ELR (cell line): ENCODE measurements around the gene HLA-DPA1.
A peak's percentile ranks its signal among the peaks of the same experiment; 100 is the strongest.

Experiments used
- DNase-seq: peaks from one replicate; pipeline ENCODE4 v3.0.0-alpha.2; 2015; ENCODE audit warnings: low read depth

Gene HLA-DPA1

DNA sequence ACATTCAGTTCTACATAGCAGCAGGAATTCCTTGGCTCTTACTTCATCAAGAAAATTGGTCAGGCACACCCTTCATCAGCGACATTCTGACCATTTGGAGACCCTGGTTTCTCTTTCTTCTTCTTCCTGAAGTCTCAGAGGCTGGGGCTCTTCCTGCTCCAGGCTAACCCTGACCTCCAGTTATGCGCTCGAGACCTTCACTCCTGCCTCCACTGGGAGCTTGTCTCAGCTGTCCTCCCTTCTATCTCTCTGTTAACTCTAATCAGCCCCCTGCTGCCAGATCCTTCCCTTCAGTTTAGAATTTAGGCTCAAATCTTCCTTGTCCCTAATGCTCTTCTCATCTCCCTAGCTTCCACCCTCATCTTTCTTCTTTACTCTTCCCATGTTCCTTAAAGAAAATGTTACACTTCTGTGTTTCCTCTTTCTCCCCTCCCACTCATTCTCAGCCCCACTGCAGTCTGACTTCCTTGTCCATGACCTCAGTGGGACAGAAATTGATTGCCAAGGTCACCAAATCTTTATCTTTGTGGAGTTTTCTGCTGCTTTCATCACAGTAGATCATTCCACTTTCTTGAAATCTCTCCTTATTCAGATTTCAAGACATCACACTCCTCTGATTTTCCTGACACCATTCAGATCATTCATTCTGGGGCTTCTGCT is 55.6 kb downstream of the HLA-DPA1 start:
- no peak for DNase-seq

DNA sequence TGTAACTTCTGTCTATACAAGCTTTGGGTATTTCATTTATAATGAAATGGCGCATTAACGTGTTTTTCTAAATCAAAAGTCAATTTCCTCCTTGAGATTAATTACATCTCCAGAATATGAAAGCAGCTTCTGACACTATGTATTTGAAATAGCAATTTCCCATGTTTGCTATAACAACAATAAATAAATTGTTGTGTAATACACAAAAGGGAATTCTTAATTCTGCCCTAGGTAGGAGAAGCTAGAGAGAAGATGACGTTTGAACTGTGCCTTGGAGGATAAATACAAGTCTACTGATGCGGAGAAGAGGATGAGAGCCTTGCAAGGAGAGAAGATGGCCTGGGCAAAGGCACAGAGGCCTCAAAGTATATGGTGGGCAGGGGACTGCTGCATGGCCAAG is 56.4 kb downstream of the HLA-DPA1 start:
- DNase-seq = no peak

DNA sequence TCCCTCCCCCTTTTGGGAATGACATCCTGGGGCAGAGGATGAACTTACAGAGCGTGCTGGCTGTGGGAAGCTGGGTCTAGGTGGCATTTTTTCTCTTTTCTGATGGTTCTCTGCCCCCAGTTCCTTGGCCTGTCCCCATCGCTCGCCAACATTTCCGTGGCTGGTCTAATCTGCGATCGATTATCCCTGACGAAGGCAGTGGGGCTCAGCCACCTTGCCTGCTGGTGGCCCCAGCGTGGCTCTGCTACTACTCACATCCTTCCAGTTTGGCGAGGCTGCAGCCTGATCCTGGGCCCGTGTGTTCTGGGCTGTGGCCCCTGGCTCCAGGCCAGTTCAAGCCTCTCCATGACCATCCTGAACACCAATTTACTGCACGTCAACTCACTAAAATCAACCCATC is 57.7 kb downstream of the HLA-DPA1 start:
- DNase-seq = no peak

DNA sequence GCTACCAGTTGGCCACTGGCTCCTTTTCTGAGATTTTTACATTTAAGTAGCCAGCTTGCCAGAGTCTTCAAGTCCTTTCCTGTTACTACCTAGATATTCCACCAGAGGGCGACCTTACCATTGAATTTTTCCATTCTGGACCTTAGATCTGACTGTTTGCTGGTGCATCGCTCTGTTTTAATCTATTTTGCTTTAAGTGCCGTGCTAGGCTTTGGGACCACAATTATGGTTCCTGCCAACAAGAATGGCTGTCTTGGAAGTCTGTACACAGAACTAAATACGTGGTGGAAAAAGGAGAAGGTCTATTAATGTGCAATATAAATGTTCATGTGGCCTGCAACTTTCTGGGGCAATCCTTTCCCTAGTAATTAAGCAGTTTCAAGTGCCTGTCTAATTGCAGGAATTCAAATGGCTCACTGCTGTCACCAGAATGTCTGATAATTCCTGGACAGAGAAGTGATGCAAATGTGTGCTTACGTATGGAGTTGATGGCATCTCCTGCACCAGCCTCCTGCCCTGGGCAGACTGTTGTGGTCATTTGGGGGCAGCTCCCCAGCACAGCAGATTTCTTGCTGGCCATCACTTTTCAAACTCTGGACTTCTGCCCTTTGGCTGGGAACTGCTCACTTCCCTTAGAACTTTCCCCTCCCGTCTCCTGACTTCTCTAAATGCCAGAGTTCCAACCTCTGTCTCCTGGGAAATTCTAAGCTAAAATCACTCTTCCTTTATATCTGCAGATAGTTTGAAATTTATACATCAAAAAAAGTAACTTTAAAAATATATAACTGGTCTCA is 58.4 kb downstream of the HLA-DPA1 start:
- DNase-seq = peak; percentile 79
